K562 (cell line): ENCODE results near the gene STARD3NL.

Source experiments
- CBX5 ChIP-seq: IDR thresholded peaks from 2 replicates; pipeline ENCODE4 v1.6.1; 2014; ENCODE audit warnings: low read depth, borderline replicate concordance
- YY1 ChIP-seq, 3 experiments: IDR thresholded peaks; 2 replicates each; pipeline ENCODE4 v1.6.1; 2011; ENCODE audit warnings: low read length in 2 of 3, mild to moderate bottlenecking in 2 of 3, moderate library complexity in 2 of 3, borderline replicate concordance in 1 of 3, control low read depth in 1 of 3, low read depth in 1 of 3; ENCODE audit not compliant: insufficient read depth in 3 of 3, insufficient replicate concordance in 2 of 3, control insufficient read depth in 1 of 3, insufficient read length in 1 of 3; ENCODE audit errors: extremely low read depth in 1 of 3

DNA sequence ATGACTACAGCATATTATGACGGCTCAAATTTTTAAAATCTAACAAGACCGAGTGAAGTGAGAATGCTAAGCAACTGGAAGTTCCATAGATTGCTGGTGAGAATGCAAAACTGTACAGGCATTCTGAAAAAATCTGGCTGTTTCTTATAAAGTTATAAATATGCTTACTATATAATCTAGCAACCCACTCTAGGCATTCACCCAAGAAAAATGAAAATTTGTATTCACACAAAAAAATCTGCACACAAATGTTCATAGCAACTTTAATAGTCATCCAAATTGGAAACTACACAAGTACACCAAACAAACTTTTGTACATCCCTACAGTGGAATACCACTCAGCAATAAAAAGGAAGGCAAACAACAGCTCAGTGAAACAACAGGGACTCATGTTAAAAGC lies 39.9 kb upstream of the STARD3NL start:
- no peak for TF ChIP-seq CBX5
- TF ChIP-seq YY1 (IDR thresholded peaks at IDR 0.05; ENCODE audit: borderline replicate concordance in 1 of 3, control insufficient read depth in 1 of 3, extremely low read depth in 1 of 3, insufficient read depth in 3 of 3, insufficient read length in 1 of 3, insufficient replicate concordance in 2 of 3, low read depth in 1 of 3, low read length in 2 of 3), result no peak
